GM21576 (cell line): ENCODE measurements around the gene ISG15.
"Not testable (repeated sequence)": the region's sequence is repeated elsewhere in the genome, so short reads cannot be mapped to it uniquely, and the experiment has no call there.

Source experiments
- ATAC-seq: cut with Tn5 transposase; IDR thresholded peaks from one replicate; pipeline ENCODE4 v1.9.1; 2021; ENCODE audit warnings: mild to moderate bottlenecking, moderate library complexity; ENCODE audit not compliant: unreplicated experiment

ISG15 gene

GRCh38 chr1:994546-994945 lies 18.8 kb upstream of the ISG15 start:
- ATAC-seq = not testable (repeated sequence)

GRCh38 chr1:995665-996633 lies 17.3 kb upstream of the ISG15 start:
- ATAC-seq = no peak

- ATAC-seq = no peak
These were observed 16.2 kb upstream of the ISG15 start for GRCh38 chr1:996851-997712.

GRCh38 chr1:997713-997992 lies 15.6 kb upstream of the ISG15 start:
- no peak for ATAC-seq

GRCh38 chr1:997993-998744 lies 15.1 kb upstream of the ISG15 start:
- no peak for ATAC-seq

GRCh38 chr1:998745-998994 lies 14.6 kb upstream of the ISG15 start:
- no peak for ATAC-seq

GRCh38 chr1:998995-999724 lies 14.1 kb upstream of the ISG15 start:
- no peak for ATAC-seq

- no peak for ATAC-seq
These were observed 13.5 kb upstream of the ISG15 start, which contains the start of gene HES4 for GRCh38 chr1:999725-1000356. TSS of gene HES4 (minus strand) at chr1:1000097. CDS start at chr1:999973, 124 bp downstream.

- ATAC-seq = no peak
These were observed 12.8 kb upstream of the ISG15 start for GRCh38 chr1:1000357-1001056.

- no peak for ATAC-seq
These were observed 12.1 kb upstream of the ISG15 start for GRCh38 chr1:1001057-1001783.

GRCh38 chr1:1003618-1004419 lies 9.5 kb upstream of the ISG15 start:
- no peak for ATAC-seq

GRCh38 chr1:1004420-1004779 lies 8.9 kb upstream of the ISG15 start:
- no peak for ATAC-seq

GRCh38 chr1:1004780-1005697 lies 8.3 kb upstream of the ISG15 start:
- ATAC-seq = no peak

- no peak for ATAC-seq
These were observed 7.5 kb upstream of the ISG15 start for GRCh38 chr1:1005774-1006304.

GRCh38 chr1:1006305-1007159 lies 6.8 kb upstream of the ISG15 start:
- ATAC-seq = no peak

GRCh38 chr1:1010131-1010530 lies 3.2 kb upstream of the ISG15 start:
- ATAC-seq = not testable (repeated sequence)
